ENCODE measurements around the gene BCKDHA. TPM values are rescaled to one million over a fixed set of nuclear protein-coding genes. Genes with fewer than 3 reads are reported as not detected.

BCKDHA gene
- 10 to 100 TPM; 10.9 to 13.7 TPM for total RNA-seq

GRCh38 chr19:41397086-41398049, at the start of gene BCKDHA, which contains the start of gene EXOSC5:
Gene BCKDHA (plus strand): TSS chr19:41397818. CDS start chr19:41397828, 10 bp downstream.
Gene EXOSC5 (minus strand): TSS chr19:41397359. CDS start chr19:41397328, 31 bp downstream.
- peak within 1 kb of the TSS; percentile 100 for H3K27ac Mint-ChIP-seq
- H3K36me3 Mint-ChIP-seq: no peaks in the 10 kb centered on the region
- no peaks in the 10 kb centered on the region for H3K9me3 Mint-ChIP-seq
- peak; percentile 99 for DNase-seq (ENCODE audit: low spot score)
- peak within 1 kb of the TSS; percentile 91 for H3K4me3 Mint-ChIP-seq
- H3K4me1 Mint-ChIP-seq (ENCODE audit: low read depth in 2 of 2): peaks cover 44 to 47% of the 10 kb centered on the region in 2 donors
- H3K27me3 Mint-ChIP-seq: no peaks in the 10 kb centered on the region
- peak; percentile 100 for ATAC-seq

GRCh38 chr19:41350735-41351338, 46.8 kb upstream of the BCKDHA start:
- peak overlapping the region; percentile 96 for H3K4me3 Mint-ChIP-seq
- no peaks in the 10 kb centered on the region for H3K27me3 Mint-ChIP-seq
- DNase-seq (ENCODE audit: low spot score) (no peak), ATAC-seq (no peak)
- no peaks in the 10 kb centered on the region for H3K9me3 Mint-ChIP-seq
- H3K27ac Mint-ChIP-seq: peak overlapping the region; percentile 70 to 82
- H3K36me3 Mint-ChIP-seq: no peaks in the 10 kb centered on the region
- peaks cover 46 to 51% of the 10 kb centered on the region in 2 donors for H3K4me1 Mint-ChIP-seq (ENCODE audit: low read depth in 2 of 2)

GRCh38 chr19:41351339-41352245, 46.0 kb upstream of the BCKDHA start:
- H3K27me3 Mint-ChIP-seq: no peaks in the 10 kb centered on the region
- no peaks in the 10 kb centered on the region for H3K36me3 Mint-ChIP-seq
- ATAC-seq (peak; percentile 77 to 80), DNase-seq (ENCODE audit: low spot score) (peak; percentile 94)
- H3K9me3 Mint-ChIP-seq: no peaks in the 10 kb centered on the region
- H3K4me1 Mint-ChIP-seq (ENCODE audit: low read depth in 2 of 2): peaks cover 48 to 56% of the 10 kb centered on the region in 2 donors
- H3K27ac Mint-ChIP-seq: peak overlapping the region; percentile 70 to 82
- peak overlapping the region; percentile 96 for H3K4me3 Mint-ChIP-seq

- Mint-ChIP-seq H3K4me3 (peak overlapping the region; percentile 96), H3K27me3 (no peaks in the 10 kb centered on the region), H3K36me3 (no peaks in the 10 kb centered on the region), H3K27ac (peak overlapping the region; percentile 70 to 82), H3K4me1 (ENCODE audit: low read depth in 2 of 2) (peaks cover 53 to 62% of the 10 kb centered on the region in 2 donors), H3K9me3 (no peaks in the 10 kb centered on the region)
- DNase-seq (ENCODE audit: low spot score): no peak
- ATAC-seq: no peak
Observed at GRCh38 chr19:41352279-41352608, 45.4 kb upstream of the BCKDHA start.

GRCh38 chr19:41352609-41353465, 44.8 kb upstream of the BCKDHA start:
- Mint-ChIP-seq H3K4me1 (ENCODE audit: low read depth in 2 of 2) (peaks cover 57 to 62% of the 10 kb centered on the region in 2 donors), H3K4me3 (peak overlapping the region; percentile 96), H3K9me3 (no peaks in the 10 kb centered on the region), H3K27ac (peak overlapping the region; percentile 70 to 82), H3K27me3 (no peaks in the 10 kb centered on the region), H3K36me3 (no peaks in the 10 kb centered on the region)
- ATAC-seq (peak; percentile 32 to 33), DNase-seq (ENCODE audit: low spot score) (peak; percentile 88)

DNA sequence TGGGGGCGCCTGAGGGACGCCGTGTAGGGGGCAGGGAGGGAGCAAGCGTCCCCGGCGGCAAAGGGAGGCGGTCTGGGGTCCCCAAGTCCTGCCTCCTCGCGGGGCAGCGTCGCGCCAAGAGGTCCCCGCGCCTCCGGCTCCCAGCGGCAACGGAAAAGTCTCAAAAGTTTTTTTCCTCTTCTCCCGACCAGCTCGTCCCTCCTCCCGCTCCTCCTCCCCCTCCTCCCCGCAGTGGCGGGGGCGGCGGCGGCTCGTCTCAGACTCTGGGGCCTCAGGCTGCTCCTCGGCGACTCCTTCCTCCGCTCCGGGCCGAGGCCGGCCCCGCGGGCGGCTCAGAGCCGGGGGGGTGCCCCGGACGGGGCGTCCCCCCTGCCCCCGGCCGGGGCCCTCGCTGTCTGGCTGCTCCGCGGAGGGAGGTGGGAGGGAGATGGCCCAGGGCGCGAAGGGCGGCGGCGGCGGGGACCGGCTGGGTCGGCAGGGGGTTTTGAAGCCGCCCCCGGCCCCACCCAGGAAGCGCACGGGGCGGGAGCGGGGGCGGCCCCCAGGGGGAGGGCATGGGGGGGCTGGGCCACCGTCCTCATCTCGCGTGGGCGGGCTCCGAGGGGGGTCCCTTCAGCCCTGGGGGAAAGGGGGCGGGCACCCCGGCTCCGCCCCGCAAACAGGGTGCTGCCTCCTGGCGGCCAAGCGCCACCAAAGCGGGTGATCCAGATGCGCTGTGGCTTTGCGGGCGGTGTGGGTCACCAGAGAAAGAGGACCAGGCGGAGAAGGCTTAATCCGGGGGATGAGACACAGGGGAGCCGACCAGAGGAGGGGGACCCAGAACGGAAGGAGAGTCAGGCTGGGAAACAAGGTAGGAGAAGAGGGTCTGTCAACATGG, 43.9 kb upstream of the BCKDHA start, which contains the start of gene TGFB1:
Gene TGFB1, minus strand, starts transcription at position 457 of the 877 bp plus-strand sequence. CDS start 878 bp downstream, outside the sequence.
- no peaks in the 10 kb centered on the region for H3K36me3 Mint-ChIP-seq
- H3K9me3 Mint-ChIP-seq: no peaks in the 10 kb centered on the region
- H3K4me1 Mint-ChIP-seq (ENCODE audit: low read depth in 2 of 2): peaks cover 54 to 58% of the 10 kb centered on the region in 2 donors
- peak within 1 kb of the TSS; percentile 96 for H3K4me3 Mint-ChIP-seq
- DNase-seq (ENCODE audit: low spot score): peak; percentile 97
- ATAC-seq: peak; percentile 80 to 82
- H3K27ac Mint-ChIP-seq: peak within 1 kb of the TSS; percentile 70 to 82
- no peaks in the 10 kb centered on the region for H3K27me3 Mint-ChIP-seq

DNA sequence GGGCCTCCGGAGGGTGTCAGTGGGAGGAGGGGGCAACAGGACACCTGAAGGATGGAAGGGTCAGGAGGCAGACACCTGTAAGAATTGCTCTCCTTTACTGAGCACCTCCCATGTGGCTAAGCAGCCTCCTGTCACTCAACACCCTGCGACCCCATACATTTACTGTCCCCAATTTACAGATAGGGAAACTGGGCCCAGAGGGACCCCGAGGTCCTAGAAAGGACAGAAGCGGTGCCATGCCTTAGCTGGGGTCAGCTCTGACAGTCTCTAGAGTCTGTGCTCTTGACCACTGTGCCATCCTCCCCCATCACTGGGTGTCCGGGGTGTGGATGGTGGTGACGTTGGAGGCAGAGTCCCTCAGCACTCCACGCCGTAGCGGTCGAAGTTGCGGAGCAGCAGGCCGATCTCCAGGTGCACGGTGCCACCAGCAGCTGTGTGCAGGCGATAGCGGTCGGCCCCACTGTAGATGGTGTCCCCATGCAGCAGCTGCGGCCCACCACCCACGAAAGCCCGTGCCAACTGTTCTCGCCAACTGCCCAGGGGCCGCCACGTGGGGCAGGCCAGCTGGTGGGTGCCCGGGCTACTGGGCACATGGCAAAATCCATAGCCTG, 43.2 kb upstream of the BCKDHA start:
- Mint-ChIP-seq H3K27ac (peak overlapping the region; percentile 12 to 41), H3K27me3 (no peaks in the 10 kb centered on the region), H3K4me3 (peak overlapping the region; percentile 96), H3K36me3 (no peaks in the 10 kb centered on the region), H3K4me1 (ENCODE audit: low read depth in 2 of 2) (peaks cover 47 to 50% of the 10 kb centered on the region in 2 donors), H3K9me3 (no peaks in the 10 kb centered on the region)
- DNase-seq (ENCODE audit: low spot score) (no peak), ATAC-seq (no peak)

DNA sequence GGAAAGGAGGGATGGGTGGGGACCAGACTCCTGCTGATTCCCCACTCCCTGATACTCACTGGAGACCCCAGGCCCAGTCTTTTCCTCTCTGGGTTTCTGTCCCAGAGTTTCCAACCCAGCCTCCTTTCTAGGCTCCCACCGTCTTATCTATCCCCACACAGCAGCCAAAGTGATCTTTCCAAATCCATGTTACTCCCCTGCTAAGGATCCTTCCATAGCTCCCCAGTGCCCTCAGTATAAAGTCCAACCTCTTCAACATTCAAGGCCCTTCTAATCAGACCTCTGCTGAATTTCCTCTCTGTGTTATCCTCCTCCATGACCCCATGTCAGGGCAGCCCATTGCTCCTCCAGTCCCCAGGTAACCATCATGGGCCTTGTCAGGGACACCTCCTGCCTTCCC, 42.6 kb upstream of the BCKDHA start:
- ATAC-seq (no peak), DNase-seq (ENCODE audit: low spot score) (no peak)
- Mint-ChIP-seq H3K27me3 (no peaks in the 10 kb centered on the region), H3K4me1 (ENCODE audit: low read depth in 2 of 2) (peaks cover 41 to 44% of the 10 kb centered on the region in 2 donors), H3K36me3 (no peaks in the 10 kb centered on the region), H3K9me3 (no peaks in the 10 kb centered on the region), H3K4me3 (peak overlapping the region; percentile 64), H3K27ac (peak overlapping the region; percentile 48 to 62)

GRCh38 chr19:41355802-41356201, 41.8 kb upstream of the BCKDHA start:
- ATAC-seq (no peak), DNase-seq (ENCODE audit: low spot score) (no peak)
- H3K36me3 Mint-ChIP-seq: no peaks in the 10 kb centered on the region
- H3K27me3 Mint-ChIP-seq: no peaks in the 10 kb centered on the region
- H3K27ac Mint-ChIP-seq: peak overlapping the region; percentile 48 to 62
- peaks cover 36 to 41% of the 10 kb centered on the region in 2 donors for H3K4me1 Mint-ChIP-seq (ENCODE audit: low read depth in 2 of 2)
- H3K4me3 Mint-ChIP-seq: peak overlapping the region; percentile 64
- no peaks in the 10 kb centered on the region for H3K9me3 Mint-ChIP-seq

DNA sequence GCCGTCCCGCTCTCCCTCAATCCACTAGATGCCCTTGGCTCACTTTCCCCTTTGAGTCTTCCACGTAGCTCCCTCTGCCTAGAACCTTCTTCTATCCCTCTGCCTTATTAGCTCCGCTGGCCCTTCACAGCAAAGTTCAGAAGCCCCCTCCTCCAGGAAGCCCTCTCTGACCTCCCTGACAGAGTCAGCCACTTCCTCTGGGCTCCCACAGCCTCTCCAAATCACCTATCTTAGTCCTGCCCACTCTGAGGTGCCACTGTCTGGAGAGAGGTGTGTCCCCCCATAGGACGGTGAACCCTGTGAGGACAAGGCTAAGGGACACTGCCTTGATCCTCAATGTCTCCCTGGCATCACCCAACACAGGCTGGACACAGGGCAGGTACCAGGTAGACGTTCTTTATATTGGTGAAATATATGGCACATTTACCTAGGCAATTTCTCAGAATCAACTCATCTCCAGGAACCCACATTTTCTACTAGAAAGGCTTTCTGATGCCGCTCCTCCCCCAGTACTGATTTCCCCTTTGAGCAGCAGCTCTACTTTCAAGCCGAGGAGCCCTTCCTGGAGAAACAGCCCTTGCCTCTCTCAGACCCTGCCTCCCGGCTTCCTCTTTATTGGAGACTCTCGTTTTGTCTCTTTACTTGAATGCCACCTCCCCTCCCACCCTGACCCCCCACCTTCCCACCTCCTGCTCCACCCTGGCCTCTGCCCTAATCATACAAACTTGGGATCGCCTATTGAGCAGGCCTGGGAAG, 40.5 kb upstream of the BCKDHA start:
- ATAC-seq (no peak), DNase-seq (ENCODE audit: low spot score) (no peak)
- no peaks in the 10 kb centered on the region for H3K36me3 Mint-ChIP-seq
- no peaks in the 10 kb centered on the region for H3K9me3 Mint-ChIP-seq
- H3K27me3 Mint-ChIP-seq: no peaks in the 10 kb centered on the region
- H3K4me1 Mint-ChIP-seq (ENCODE audit: low read depth in 2 of 2): peaks cover 27 to 34% of the 10 kb centered on the region in 2 donors
- peak overlapping the region in 1 of 2 donors; percentile 87 for H3K27ac Mint-ChIP-seq
- H3K4me3 Mint-ChIP-seq: no peak overlapping the region

- DNase-seq (ENCODE audit: low spot score): no peak
- H3K27me3 Mint-ChIP-seq: no peaks in the 10 kb centered on the region
- H3K4me1 Mint-ChIP-seq (ENCODE audit: low read depth in 2 of 2): peaks cover 27 to 37% of the 10 kb centered on the region in 2 donors
- no peak for ATAC-seq
- H3K4me3 Mint-ChIP-seq: no peak overlapping the region
- no peaks in the 10 kb centered on the region for H3K36me3 Mint-ChIP-seq
- peak overlapping the region in 1 of 2 donors; percentile 87 for H3K27ac Mint-ChIP-seq
- no peaks in the 10 kb centered on the region for H3K9me3 Mint-ChIP-seq
Observed at GRCh38 chr19:41357746-41358145, 39.9 kb upstream of the BCKDHA start.
